Suprapubic skin (tissue), 4 donors: Measurements from ENCODE around the gene ACOX3.

Experiments used
- CTCF ChIP-seq, 2 donors: fragments of 200-600 bp in 1 of 2; fragments of 450-650 bp in 1 of 2; sonication (generic) in 1 of 2; IDR thresholded peaks; one replicate each; pipeline ENCODE4 v1.5.1; 2016 to 2019; ENCODE audit warnings: antibody characterized with exemption in 2 of 2, mild to moderate bottlenecking in 1 of 2, moderate library complexity in 1 of 2
- EP300 ChIP-seq: sonication (generic); formaldehyde crosslinking; IDR thresholded peaks from one replicate; pipeline ENCODE4 v1.6.1; 2017; ENCODE audit warnings: antibody characterized with exemption
- POLR2A ChIP-seq, 2 donors: fragments of 450-650 bp; IDR thresholded peaks; one replicate each; pipeline ENCODE4 v1.6.1; 2017; ENCODE audit warnings: antibody characterized with exemption in 2 of 2, mild to moderate bottlenecking in 2 of 2, moderate library complexity in 2 of 2
- POLR2AphosphoS5 ChIP-seq, 3 donors: sonication (generic); formaldehyde crosslinking; IDR thresholded peaks; one replicate each; pipeline ENCODE4 v1.6.1; 2017; ENCODE audit warnings: antibody characterized with exemption in 3 of 3

GRCh38 chr4:8340781-8341241, 99.7 kb downstream of the ACOX3 start:
- TF ChIP-seq CTCF (IDR thresholded peaks at IDR 0.05) (no peak), POLR2A (IDR thresholded peaks at IDR 0.05) (no peak), EP300 (no peak), POLR2AphosphoS5 (IDR thresholded peaks at IDR 0.05) (no peak)
